GM21529 (cell line): Measurements from ENCODE around the gene CPVL.
"Not testable (repeated sequence)": the region's sequence is repeated elsewhere in the genome, so short reads cannot be mapped to it uniquely, and the experiment has no call there.

Experiments
- ATAC-seq: cut with Tn5 transposase; IDR thresholded peaks from one replicate; pipeline ENCODE4 v1.9.1; 2021; ENCODE audit not compliant: unreplicated experiment

CPVL gene

GRCh38 chr7:29120955-29121354 is 25.4 kb downstream of the CPVL start:
- ATAC-seq = no peak

GRCh38 chr7:29119538-29119937 is 26.8 kb downstream of the CPVL start:
- no peak for ATAC-seq

- ATAC-seq = no peak
Measured at GRCh38 chr7:29116361-29117200, 29.8 kb downstream of the CPVL start.

- no peak for ATAC-seq
Measured at GRCh38 chr7:29115753-29116152, 30.6 kb downstream of the CPVL start.

- no peak for ATAC-seq
Measured at GRCh38 chr7:29115130-29115687, 31.1 kb downstream of the CPVL start.

GRCh38 chr7:29114266-29114665 is 32.1 kb downstream of the CPVL start:
- ATAC-seq = not testable (repeated sequence)

GRCh38 chr7:29113384-29114102 is 32.8 kb downstream of the CPVL start:
- ATAC-seq = no peak

- ATAC-seq = no peak
Measured at GRCh38 chr7:29112721-29113120, 33.6 kb downstream of the CPVL start.

- no peak for ATAC-seq
Measured at GRCh38 chr7:29109899-29110298, 36.4 kb downstream of the CPVL start.

GRCh38 chr7:29109358-29109757 is 37.0 kb downstream of the CPVL start:
- no peak for ATAC-seq

GRCh38 chr7:29107056-29107455 is 39.3 kb downstream of the CPVL start:
- no peak for ATAC-seq

GRCh38 chr7:29106669-29106988 is 39.7 kb downstream of the CPVL start:
- no peak for ATAC-seq

GRCh38 chr7:29105752-29106668 is 40.3 kb downstream of the CPVL start:
- no peak for ATAC-seq

- ATAC-seq = no peak
Measured at GRCh38 chr7:29105191-29105590, 41.1 kb downstream of the CPVL start.

- peak; percentile 48 for ATAC-seq
Measured at GRCh38 chr7:29102558-29103151, 43.7 kb downstream of the CPVL start.

- ATAC-seq = no peak
Measured at GRCh38 chr7:29100924-29101323, 45.4 kb downstream of the CPVL start.

- no peak for ATAC-seq
Measured at GRCh38 chr7:29099896-29100847, 46.2 kb downstream of the CPVL start.

GRCh38 chr7:29096446-29096730 is 49.9 kb downstream of the CPVL start:
- ATAC-seq = no peak

GRCh38 chr7:29095631-29096445 is 50.5 kb downstream of the CPVL start:
- no peak for ATAC-seq
